SKM-1 treated with dmso at 0.1 percent for 144 hours (cell line): ENCODE results near the gene PALLD.
A peak's percentile ranks its signal among the peaks of the same experiment; 100 is the strongest.
"Not testable (repeated sequence)": the region's sequence is repeated elsewhere in the genome, so short reads cannot be mapped to it uniquely, and the experiment has no call there.

Source experiments
- DNase-seq: peaks from one replicate; lab custom pipeline; 2025; ENCODE audit not compliant: unreplicated experiment; lab: John Stamatoyannopoulos, UW

PALLD gene

DNA sequence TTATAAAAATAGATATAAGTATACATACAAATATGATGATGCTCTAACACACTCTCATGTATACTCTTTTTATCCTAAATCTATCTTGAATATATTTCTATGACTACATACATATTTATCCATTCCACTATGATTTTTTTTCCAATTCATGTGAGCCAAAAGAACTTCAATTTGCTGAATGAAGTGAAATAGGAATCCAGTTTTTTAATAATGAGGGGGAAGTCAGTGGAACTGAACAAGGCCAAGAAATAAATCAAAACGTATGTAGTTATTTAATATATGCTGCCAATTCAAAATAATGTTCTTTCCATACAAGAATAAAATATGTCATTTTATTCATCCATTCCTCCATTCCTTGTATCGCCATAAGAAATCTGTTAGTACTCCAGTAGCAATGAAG is 6.1 kb upstream of the PALLD start:
- DNase-seq = no peak

DNA sequence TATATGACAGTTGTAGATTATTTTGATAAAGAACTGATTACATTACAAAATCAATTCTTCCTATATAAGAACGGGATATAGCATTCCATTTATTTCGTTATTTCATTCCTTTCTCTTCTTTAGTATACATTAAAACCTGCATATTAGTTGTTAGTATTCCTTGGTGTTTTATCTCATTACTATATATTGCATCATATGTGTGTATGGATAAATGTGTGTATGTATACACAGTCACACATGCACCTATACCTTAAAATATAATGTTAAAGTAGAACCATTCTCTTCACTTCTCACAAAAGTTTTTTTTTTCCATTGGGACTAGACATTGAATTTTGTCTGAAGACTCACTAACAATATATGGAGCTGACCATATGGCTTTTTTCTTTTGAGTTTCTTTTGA is 5.3 kb upstream of the PALLD start:
- no peak for DNase-seq

DNA sequence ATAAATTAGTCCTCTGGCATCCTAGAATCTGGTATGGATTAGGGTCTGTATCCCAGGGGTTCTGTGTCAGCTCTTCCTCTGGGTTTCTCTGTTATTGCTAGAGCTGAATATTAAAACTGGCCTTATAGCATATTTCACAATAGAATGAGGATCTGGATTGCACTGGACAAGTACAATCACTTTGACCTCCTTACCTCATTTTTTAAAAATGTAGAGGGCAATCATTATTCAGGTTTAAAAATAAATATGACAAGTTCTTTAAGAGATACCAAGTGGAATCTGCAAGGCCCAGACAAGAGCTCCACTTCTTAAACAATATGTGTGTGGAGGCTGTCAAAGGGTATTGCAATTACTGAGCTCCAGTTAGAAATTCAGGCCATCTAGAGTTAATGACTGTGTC is 1.4 kb downstream of the PALLD start:
- no peak for DNase-seq

DNA sequence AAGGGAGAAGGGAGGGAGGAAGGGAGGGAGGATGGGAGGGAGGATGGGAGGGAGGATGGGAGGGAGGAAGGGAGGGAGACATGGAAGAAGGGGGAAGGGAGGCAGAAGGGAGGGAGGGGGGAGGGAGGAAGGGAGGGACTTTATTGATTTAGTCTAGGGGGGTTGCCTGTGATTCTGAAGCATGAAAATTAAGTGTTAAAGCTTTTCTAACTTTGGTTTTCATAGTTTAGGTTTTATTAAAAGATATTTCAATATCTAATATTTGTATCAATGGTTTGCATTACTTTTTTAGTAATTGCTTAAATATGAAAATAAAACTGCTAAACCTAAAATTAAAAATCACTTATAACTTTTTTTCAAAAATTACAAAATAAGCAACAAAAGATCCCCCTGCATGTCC is 2.4 kb downstream of the PALLD start:
- no peak for DNase-seq

DNA sequence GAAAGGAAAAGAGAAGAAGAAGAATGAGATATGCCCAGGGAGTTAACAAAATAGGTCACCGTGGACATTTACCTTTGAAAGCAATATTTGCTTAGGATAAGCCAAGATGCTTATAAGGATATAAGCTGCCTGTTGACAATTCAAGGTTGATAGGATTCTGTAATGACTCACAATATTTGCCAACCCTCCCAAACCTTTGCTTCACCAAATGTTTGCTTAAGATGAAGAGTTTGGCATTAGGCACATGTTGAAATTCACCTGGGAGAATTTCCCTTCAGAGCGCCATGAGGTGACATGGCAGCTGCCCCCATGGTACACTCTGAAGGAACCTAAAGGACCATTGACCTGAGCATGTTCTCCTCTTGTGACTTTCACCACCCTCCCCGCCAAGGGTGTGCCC is 4.6 kb downstream of the PALLD start:
- DNase-seq = no peak

DNA sequence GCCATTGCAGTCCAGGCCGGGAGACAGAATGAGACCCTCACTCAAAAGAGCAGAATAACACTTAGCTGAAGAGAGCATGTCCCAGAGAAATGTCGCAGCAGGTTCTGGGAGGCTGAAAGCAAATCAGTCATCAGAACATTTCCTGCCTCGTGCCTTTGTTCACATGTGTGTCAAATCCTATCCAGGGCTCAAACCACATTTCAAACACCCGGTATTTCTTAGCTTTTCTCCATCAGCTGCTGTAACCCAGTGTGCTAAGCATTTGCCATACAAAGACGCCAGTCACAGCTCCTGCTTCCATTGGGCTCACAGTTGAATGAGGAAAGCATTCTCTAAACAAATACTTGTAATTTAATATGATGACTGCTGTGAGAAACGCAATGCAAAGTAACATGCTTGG is 6.0 kb downstream of the PALLD start:
- no peak for DNase-seq

DNA sequence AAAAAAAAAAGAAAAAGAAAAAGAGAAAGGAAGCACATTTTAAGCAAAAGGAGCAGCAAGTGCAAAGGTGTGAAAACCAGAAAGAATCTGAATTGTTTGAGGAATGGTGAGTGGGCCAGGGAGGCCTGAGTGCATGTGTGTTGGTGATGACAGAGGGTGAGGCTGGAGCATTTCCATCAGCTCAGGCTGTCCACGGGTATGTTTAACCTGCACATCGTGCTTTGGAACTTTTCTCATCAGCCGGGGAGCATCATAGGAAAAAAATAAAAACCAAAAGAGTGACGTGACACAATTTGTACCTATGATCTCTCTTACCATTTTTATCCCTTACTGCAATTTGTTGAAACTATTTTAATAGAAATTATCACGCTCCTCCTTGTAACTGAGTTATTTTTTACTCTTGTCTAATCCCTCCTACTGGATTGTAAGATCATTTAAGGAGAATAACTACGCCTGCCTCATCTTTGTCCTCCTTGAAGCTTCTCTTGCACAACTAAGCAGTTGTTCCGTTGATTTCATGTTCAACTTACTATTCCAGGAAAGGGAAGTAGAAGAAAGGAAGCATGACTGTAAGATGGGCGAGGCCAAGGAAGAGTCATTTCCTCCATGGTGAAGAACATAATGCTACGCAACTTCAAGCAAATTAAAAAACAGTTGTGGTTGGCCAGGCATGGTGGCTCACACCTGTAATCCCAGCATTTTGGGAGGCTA is 7.0 kb downstream of the PALLD start:
- DNase-seq = peak; percentile 99

DNA sequence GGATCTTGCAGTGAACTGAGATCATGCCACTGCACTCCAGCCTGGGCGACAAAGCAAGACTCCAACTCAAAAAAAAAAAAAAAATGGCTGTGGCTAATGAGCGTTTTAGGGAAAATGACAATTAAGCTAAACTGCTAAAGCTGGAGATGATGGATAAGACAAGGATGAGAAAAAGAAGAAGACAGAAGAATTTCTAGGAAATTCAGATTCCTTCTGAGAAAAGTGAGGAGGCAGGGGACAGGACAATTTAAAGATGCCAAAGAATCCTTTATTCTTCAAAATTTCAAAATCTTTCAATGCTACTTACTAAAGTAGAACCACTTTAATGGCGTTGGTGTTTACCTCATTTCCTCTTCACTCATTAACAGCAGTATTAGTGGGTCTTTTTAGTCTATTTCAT is 7.7 kb downstream of the PALLD start:
- DNase-seq = no peak

DNA sequence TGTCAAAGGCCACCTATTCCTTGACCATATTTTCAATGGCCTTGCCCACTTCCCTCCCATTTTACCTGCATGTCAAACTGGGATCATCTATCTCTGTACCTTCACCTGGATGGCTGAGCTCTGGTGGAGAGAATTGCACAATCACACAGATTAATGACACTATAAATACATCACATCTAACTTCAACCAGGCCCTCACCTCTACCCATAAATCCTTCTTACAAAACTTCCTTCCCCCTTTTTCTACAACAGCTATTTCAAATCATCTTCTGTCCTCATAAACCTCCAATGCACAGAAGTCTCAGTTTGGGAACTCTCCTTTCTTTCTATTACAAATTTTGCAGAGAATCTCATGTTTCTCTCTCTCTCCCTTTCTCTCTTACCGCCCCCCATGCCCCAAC is 9.2 kb downstream of the PALLD start:
- DNase-seq = peak; percentile 89

DNA sequence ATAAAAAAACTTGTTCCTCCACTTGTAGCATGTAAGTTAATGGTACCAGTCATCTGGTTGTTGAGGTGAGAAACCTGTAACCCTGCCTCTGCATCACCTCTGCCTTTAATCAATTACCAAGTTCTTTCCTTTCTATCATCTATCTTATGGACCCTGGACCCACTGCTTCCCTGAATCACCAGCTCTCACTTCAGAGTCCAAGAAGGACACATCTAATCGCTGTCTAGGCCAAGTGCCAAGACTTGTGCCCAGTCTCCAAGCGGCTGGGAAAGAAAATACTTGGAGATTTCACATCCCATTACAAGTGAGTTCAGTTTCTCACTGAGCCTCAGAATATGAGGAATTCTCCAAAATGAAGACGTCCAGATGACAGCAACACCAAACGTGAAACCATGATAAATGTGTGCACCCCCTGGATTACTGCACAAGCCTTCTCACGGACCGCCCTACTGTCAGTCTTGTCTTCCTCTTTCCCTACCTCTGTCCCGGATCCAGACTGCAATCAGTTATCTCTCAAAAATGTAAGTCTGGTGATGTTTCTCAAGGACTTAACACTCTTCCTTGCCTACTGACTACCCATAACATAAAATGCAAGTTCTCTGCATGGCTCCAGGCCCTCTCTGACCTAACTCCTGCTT is 10.4 kb downstream of the PALLD start:
- no peak for DNase-seq

DNA sequence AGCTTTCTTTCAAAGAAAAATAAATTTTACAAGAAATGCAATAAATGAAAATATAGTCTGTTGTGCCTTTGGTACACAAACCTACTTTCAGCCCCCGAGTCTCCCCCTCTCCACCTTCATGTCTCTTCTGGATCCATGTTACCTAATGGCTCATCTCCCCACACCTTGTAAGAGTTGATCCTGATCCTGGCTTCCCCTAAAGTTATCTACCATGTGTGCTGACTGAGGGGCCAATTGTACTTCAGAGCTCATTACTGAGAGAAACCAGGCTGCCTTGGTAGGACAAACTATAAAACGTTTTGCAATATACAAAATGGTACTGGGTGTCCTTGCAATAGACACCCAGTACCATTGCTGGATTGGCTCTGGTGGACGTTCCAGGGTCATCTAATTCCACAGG is 11.8 kb downstream of the PALLD start:
- no peak for DNase-seq

DNA sequence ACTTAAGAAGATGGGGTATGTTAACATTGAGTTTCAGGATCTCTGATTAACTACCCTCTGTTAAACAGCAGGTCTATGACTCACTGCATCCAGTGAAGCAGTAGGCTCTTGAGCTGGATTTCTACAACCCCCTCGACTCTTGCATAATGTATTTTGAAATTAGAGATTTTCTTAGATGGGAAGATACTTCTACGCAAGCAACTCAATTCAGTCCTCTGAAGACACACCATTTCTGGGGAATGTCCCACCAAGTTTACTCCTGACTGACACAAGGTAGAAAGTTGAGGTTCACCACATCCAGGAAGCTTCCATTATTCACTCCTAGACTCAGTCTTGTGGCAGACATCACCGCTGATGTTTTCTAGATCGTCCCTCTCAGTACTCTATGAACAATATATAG is 12.9 kb downstream of the PALLD start:
- DNase-seq = peak; percentile 77

DNA sequence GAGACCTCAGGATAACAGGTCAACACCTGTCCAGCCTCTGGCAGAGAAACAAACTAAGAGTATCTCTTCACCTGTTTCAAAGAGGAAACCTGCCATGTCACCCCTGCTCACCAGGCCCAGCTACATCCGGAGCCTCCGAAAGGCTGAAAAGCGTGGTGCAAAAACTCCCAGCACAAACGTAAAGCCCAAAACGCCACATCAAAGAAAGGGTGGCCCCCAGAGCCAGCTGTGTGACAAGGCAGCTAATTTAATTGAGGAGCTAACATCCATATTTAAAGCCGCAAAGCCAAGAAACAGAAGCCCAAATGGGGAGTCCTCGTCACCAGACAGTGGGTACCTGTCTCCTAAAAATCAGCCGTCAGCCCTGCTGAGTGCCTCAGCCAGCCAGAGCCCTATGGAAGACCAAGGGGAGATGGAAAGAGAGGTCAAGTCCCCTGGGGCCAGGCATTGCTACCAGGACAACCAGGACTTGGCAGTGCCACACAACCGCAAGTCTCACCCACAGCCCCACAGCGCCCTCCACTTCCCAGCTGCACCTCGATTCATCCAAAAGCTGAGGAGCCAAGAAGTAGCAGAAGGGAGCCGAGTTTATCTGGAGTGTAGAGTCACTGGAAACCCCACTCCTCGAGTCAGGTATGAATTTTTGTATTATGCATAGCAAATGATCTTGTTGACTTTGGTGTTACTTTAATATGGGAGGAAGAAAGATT is 15.1 kb downstream of the PALLD start:
- no peak for DNase-seq

DNA sequence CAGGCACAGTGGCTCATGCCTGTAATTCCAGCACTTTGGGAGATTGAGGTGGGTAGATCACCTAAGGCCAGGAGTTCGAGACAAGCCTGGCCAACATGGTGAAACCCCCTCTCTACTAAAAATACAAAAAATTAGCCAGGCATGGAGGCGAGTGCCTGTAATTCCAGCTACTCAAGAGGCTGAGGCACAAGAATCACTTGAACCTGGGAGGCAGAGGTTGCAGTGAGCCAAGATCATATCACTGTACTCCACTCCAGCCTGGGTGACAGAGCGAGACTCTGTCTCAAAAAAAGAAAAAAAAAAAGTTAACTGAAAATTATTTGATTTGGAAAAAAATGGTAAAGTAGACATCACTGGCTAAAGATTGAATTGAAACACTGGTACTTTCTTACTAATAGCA is 17.0 kb downstream of the PALLD start:
- not testable (repeated sequence) for DNase-seq

DNA sequence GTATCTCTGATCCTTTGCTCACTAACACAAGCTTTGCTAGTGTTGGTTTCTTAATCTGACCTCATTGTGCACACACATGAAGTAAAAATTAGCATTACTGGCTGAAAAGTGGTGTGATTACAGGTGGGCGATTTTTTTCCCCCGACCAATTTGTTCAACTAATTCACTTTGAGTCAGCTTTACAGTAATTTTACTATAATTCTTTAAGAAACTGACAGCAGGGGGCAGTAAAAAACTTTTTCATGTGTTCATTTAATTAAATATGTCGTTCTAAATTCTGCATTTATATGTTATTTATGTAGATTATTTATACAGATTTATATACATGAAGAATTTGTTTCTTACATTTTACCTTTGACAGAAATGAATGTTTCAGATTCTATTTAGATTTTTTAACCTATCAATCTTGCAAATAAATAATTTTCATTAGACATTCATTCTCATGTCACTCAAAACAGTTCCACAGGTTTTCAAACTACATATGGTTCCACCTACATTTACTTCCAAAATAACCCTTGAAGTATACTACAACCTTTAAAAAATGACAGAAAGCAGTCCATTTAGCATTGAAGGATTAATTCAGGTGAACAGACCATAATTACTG is 17.5 kb downstream of the PALLD start:
- DNase-seq = no peak

DNA sequence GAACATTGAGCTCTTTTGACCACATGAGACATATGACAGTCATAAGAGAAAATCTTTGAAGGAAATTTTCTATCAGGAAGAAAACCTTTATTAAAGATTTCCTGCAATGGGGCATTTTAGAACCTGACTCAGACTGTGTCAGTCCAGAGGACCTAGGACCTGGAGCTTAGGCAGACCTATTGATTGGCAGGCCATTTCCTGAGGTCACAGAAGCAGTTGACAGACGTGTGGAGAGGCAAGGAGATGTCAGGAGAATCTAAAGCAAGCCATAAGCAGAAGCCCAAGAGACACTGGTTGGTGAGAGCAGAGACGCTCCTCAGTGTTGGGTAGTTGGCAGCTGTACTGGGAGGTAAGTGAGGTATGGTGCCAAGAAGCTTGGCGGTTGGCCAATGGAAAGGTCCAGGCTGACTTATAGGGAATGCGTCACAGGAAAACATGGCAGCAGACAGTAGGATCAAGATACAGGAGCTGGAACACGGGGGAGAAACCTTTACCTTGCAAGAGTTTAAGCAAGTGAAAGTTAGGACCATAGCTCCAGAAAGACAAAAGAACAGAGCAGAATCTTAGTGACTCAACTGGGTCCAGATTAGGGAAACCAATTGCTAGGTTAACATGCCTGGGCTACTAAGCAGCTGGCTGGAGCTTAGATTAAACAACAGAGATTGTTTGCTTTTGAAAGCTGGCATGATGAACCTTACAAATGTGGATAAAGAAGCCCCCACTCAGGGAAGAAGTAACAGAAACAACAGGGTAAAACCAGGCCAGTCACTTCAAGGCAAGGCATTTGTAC is 18.6 kb downstream of the PALLD start:
- no peak for DNase-seq

DNA sequence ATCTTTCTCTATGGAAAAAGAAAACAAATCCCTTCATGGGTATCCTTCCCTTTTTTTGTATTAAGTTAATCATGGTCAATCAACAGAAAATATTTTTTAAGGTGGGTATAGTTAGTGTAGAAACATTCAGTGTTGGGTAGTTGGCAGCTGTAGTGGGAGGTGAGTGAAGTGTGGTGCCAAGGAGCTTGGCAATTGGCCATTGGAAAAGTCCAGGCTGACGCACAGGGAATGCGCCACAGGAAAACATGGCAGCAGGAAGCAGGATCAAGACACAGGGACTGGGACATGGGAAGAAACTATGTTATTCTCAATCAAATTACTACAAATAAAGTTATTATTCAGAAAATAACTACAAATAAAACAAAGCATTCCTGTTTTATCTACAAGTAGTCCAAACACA is 20.0 kb downstream of the PALLD start:
- no peak for DNase-seq

DNA sequence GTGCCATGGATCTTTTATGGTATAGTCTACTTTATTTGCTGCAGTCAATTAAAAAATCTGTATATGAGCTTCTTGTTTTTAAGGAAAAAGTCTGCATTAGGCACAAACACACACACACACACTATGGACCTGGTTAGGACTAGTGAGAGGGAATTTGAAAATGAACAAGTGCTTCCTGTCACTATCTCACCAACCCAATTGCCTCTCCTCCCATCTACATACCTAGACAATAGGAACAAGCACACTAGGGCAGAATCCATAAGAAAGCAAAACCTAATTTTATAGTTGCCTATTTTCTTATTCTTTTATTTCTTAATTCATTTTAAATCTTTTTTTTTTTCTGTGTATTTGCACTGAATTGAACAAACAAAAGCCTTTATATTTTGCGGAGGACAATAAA is 22.7 kb downstream of the PALLD start:
- DNase-seq = no peak

DNA sequence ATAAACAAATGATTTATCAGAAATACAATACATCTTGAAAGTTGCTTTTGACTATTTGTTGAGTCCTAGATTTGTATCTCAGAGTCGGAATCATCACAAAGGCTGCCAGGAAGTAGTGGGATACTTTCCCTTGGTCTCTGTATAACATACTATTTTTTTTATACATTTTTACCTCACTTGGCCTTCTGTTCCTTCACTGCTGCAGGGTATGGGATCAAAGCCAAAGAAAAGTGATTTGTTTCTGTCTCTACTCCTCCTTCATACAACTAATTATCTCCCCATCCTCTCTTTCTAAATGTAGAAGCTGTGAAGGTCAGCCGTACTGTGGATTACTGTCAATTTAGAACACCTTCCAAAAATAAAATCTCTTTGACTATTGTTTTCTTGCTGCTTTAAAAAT is 24.9 kb downstream of the PALLD start:
- no peak for DNase-seq

DNA sequence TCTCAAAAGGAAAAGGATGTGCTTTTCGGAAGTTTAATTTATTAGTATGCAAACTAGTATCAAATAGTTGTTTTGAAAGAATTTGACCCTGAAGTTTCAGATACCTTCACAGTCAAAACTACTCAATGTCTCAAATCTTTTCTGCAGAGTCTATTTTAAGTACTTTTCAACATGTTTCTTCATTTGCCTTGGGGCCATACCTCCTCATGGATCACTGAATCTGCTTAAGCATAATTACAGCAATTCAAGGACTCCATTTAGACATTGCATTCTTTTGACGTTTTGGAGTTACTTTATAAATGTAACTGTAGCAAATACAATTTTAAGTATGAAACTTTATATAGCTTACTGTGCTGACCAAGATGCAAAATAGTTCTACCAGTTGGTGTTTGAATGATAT is 25.5 kb downstream of the PALLD start:
- no peak for DNase-seq

DNA sequence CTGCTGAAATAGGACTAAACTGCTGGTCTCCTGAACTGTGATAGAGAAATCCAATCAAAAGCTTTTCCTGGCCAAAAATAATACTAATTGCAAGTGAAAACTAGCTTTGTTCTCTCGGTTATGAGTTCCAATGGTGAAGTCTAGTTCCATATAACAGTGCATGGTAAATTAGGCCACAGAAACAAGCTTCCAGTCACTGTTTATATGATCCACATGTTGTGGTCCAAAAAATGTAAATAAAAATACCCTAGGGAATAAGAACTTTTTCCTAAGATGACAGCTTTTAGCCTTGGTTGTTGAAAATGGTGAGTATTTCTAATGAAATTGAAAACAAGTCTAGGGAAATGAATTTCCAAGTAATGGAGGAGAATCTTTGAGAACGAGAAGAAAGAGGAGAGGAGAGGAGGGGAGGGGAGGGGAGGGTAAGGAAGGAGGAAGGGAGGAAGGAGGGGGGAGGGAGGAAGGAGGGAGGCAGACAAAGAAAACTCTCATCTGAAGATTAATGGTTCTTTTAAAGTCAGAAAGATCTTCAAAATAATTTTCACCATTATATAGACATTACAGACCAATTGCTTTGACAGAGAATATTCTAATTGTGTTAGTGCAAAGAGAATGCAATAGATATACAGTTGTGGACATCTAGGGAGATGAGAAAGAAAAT is 26.1 kb downstream of the PALLD start:
- no peak for DNase-seq
